Measurements from ENCODE around the gene MED27. TPM values are rescaled to one million over a fixed set of nuclear protein-coding genes. Genes with fewer than 3 reads are reported as not detected.

The MED27 gene
- total RNA-seq, 4 donors from 2014 or later = 12.9 to 21.8 (median 20.0) TPM

GRCh38 chr9:131840220-131840619, 239.4 kb downstream of the MED27 start:
- WGBS = 94% methylated on average over 6 of the region's 8 CpGs

DNA sequence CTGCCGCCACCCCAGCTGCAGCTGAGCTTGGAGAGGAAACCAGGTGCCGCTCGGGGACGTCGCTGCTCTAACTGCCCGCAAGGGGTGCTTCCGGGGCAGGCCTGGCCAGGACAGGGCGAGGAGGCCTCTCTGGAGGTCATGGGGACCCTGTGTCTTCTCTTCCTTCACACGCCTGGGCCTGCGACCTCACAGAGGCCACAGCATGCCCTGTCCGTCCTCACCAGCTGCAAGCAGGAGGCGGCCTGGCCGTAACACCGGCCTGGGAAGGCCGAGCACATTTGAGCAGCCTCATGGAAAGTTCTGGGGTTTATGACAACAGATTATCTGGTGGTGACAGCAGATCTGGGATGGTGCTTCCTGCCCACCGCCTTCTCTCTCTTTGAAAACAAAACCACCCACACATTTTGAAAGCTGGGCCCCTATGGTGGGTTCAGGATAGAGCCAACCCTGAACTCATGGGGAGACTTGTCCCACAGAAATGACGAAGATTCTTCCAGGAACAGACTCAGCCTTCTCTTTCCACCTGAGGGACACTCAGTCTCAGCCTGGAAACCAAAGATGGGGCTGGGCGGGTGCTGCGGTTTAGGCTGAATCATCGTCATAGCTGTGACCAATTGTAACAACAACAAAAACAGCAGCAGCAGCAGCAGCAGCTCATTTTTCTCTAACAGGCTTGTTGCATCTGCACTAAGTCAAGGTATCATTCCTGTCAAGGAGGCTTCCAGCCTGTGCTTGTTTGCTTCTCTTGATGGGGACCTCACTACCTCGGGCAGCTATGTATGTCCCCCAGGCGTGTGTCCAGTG, 240.2 kb downstream of the MED27 start:
- Histone ChIP-seq H3K4me1 (peaks cover 0 to 13% (median 11%) of the 10 kb centered on the region in 4 donors), H3K27ac (replicated peaks in 1 of 4) (no peak overlapping the region), H3K36me3 (no peaks in the 10 kb centered on the region), H3K27me3 (peaks cover 0 to 64% (median 0%) of the 10 kb centered on the region in 4 donors), H3K4me3 (no peak overlapping the region), H3K9me3 (peaks cover 0 to 7% (median 0%) of the 10 kb centered on the region in 4 donors)
- TF ChIP-seq POLR2A (IDR thresholded peaks at IDR 0.05; ENCODE audit: low read depth) (no peak), EP300 (IDR thresholded peaks at IDR 0.05) (no peak), CTCF (IDR thresholded peaks at IDR 0.05) (no peak), POLR2AphosphoS5 (IDR thresholded peaks at IDR 0.05) (no peak)
- WGBS = 78% methylated on average over 6 of the region's 22 CpGs
- no peak for DNase-seq (ENCODE audit: extremely low spot score)
- intact Hi-C loops (cut with DNase I) = no loop called here

More at GRCh38 chr9:131840220-131840619, 239.4 kb downstream of the MED27 start:
- Histone ChIP-seq H3K36me3 (no peaks in the 10 kb centered on the region), H3K4me3 (no peak overlapping the region), H3K9me3 (no peaks in the 10 kb centered on the region), H3K4me1 (peaks cover 0 to 6% (median 4%) of the 10 kb centered on the region in 4 donors), H3K27ac (replicated peaks in 1 of 4) (no peak overlapping the region), H3K27me3 (peaks cover 0 to 64% (median 0%) of the 10 kb centered on the region in 4 donors)
- DNase-seq (ENCODE audit: extremely low spot score) = no peak
- TF ChIP-seq CTCF (IDR thresholded peaks at IDR 0.05) (no peak), POLR2A (IDR thresholded peaks at IDR 0.05; ENCODE audit: low read depth) (no peak), EP300 (IDR thresholded peaks at IDR 0.05) (no peak), POLR2AphosphoS5 (IDR thresholded peaks at IDR 0.05) (no peak)
- intact Hi-C loops (cut with DNase I) = no loop called here

DNA sequence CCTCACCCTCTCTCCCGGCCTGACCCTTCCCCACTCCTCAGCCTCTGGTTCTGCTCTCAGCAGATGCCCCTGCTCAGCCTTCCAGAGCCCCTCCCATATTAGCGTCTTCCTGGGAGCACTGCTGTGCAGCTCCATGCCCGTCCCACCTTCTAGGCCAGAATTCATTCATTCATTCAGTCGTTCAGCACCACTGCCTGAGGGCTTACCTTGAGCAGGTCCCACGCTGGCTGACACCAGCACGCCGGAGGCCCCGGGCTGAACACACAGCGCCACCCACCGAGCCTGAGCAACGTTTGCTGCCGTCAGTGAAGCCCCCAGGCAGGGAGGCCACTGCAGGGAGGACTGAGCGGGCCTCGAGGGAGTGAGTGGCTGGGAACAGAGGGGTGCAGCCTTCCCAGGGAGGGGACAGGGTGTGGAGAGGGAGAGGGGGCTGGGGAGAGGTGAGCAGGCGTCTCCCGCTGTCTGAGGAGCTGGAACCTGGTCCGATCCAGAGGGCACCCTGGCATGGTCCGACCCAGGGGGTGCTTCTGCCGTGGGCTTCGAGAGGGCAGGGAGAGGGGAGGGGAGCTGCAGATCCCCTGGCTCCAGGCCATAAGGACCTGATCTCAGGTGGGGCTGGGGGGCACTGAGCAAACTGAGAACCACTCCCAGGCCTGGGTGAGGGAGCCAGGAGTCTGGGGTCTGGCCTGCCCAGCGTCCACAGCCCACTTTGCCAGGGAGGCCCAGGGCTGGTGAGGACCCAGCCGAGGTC, 241.0 kb downstream of the MED27 start:
- intact Hi-C loops (cut with DNase I) = no loop called here
- no peak overlapping the region for H3K27ac ChIP-seq (replicated peaks in 1 of 4)
- TF ChIP-seq POLR2A (IDR thresholded peaks at IDR 0.05; ENCODE audit: low read depth) (no peak), EP300 (IDR thresholded peaks at IDR 0.05) (no peak), POLR2AphosphoS5 (IDR thresholded peaks at IDR 0.05) (no peak), CTCF (IDR thresholded peaks at IDR 0.05) (no peak)
- H3K4me1 ChIP-seq = peaks cover 0 to 14% (median 11%) of the 10 kb centered on the region in 4 donors
- H3K36me3 ChIP-seq = no peaks in the 10 kb centered on the region
- H3K4me3 ChIP-seq = no peak overlapping the region
- H3K27me3 ChIP-seq = peaks cover 0 to 60% (median 0%) of the 10 kb centered on the region in 4 donors
- DNase-seq (ENCODE audit: extremely low spot score) = no peak
- peaks cover 0 to 14% (median 7%) of the 10 kb centered on the region in 4 donors for H3K9me3 ChIP-seq
- 61% methylated on average over 20 of the region's 22 CpGs for WGBS

GRCh38 chr9:131837836-131838235, 241.8 kb downstream of the MED27 start:
- Histone ChIP-seq H3K4me3 (no peak overlapping the region), H3K4me1 (peaks cover 0 to 14% (median 11%) of the 10 kb centered on the region in 4 donors), H3K27me3 (peaks cover 0 to 51% (median 0%) of the 10 kb centered on the region in 4 donors), H3K36me3 (no peaks in the 10 kb centered on the region), H3K27ac (replicated peaks in 1 of 4) (no peak overlapping the region), H3K9me3 (peaks cover 0 to 22% (median 13%) of the 10 kb centered on the region in 4 donors)
- 48% methylated on average over 10 of the region's 10 CpGs for WGBS
- intact Hi-C loops (cut with DNase I) = no loop called here
- no peak for DNase-seq (ENCODE audit: extremely low spot score)
- TF ChIP-seq POLR2AphosphoS5 (IDR thresholded peaks at IDR 0.05) = no peak
- no peak for TF ChIP-seq EP300 (IDR thresholded peaks at IDR 0.05)
- TF ChIP-seq CTCF (IDR thresholded peaks at IDR 0.05) = no peak
- TF ChIP-seq POLR2A (IDR thresholded peaks at IDR 0.05; ENCODE audit: low read depth) = no peak
